ENCODE results near the gene GALNT7. TPM values are rescaled to one million over a fixed set of nuclear protein-coding genes. Genes with fewer than 3 reads are reported as not detected.

The GALNT7 gene
- polyA plus RNA-seq, 1 of the 3 experiments (the other 2 are of a cell fraction), result 14.8 TPM

- Histone ChIP-seq H3K9ac (no peak overlapping the region), H3K9me3 (no peaks in the 10 kb centered on the region), H2AFZ (ENCODE audit: low read depth) (no peak overlapping the region), H3K27me3 (ENCODE audit: insufficient read depth) (no peaks in the 10 kb centered on the region), H3K4me2 (peak overlapping the region; percentile 2; the same call in 1 of the 2 replicates), H3K36me3 (replicated peaks in 1 of 2; ENCODE audit: control insufficient read depth in 1 of 2, insufficient read depth in 2 of 2, low read length in 1 of 2) (no peaks in the 10 kb centered on the region), H3K4me1 (ENCODE audit: control insufficient read depth in 1 of 2, insufficient read depth in 2 of 2, low read depth in 1 of 2, low read length in 1 of 2) (peaks cover 0 to 44% of the 10 kb centered on the region in 2 experiments; a peak in 3 of 4 replicates), H4K20me1 (ENCODE audit: insufficient read depth) (no peaks in the 10 kb centered on the region; the same call in 1 of the 2 replicates), H3K27ac (ENCODE audit: low read depth in 2 of 2, low read length in 1 of 2) (peak overlapping the region in 1 of 2 experiments; percentile 24; a peak in 1 of 4 replicates), H3K79me2 (ENCODE audit: insufficient read depth) (peaks cover 27% of the 10 kb centered on the region), H3K4me3 (ENCODE audit: low read depth in 2 of 2, low read length in 1 of 2) (no peak overlapping the region), H3F3A (replicated peaks; ENCODE audit: insufficient read depth) (peaks cover 39% of the 10 kb centered on the region), H3K9me2 (no peaks in the 10 kb centered on the region)
- ChIA-PET CTCF (no interaction called here), POLR2A (no interaction called here)
- WGBS (ENCODE audit: low lambda C conversion rate), result 10% methylated on average over 1 of the region's 1 CpG
- no peak for DNase-seq
- TF ChIP-seq USF1 (IDR thresholded peaks at IDR 0.05; ENCODE audit: borderline replicate concordance, low read depth) (peak; percentile 40; the same call in 1 of the 2 replicates), EP300 (IDR thresholded peaks at IDR 0.05; ENCODE audit: borderline replicate concordance in 1 of 2, low read depth in 1 of 2, low read length in 1 of 2) (peak; percentile 10 to 75; a peak in 2 of 4 replicates), YY1 (IDR thresholded peaks at IDR 0.05; ENCODE audit: low read depth) (no peak), FOSL2 (IDR thresholded peaks at IDR 0.05; ENCODE audit: borderline replicate concordance, low read depth) (peak; percentile 87), TCF12 (IDR thresholded peaks at IDR 0.05) (peak; percentile 82; the same call in 1 of the 2 replicates), MXI1 (IDR thresholded peaks at IDR 0.05; ENCODE audit: low read depth, low read length) (no peak), SIN3A (IDR thresholded peaks at IDR 0.05; ENCODE audit: borderline replicate concordance, low read depth, low read length) (peak; percentile 61; the same call in 1 of the 2 replicates), RXRA (IDR thresholded peaks at IDR 0.05; ENCODE audit: borderline replicate concordance, low read depth) (peak; percentile 95), SMC3 (IDR thresholded peaks at IDR 0.05; ENCODE audit: low read depth, low read length) (no peak), FOXM1 (IDR thresholded peaks at IDR 0.05; ENCODE audit: low read depth) (no peak), REST (IDR thresholded peaks at IDR 0.05; ENCODE audit: low read depth, low read length) (peak; percentile 83), USF2 (IDR thresholded peaks at IDR 0.05; ENCODE audit: borderline replicate concordance, low read depth, low read length) (no peak), CTCF (IDR thresholded peaks at IDR 0.05) (no peak), ELF1 (IDR thresholded peaks at IDR 0.05) (no peak), FOXJ3 (CRISPR knock-in tag; IDR thresholded peaks at IDR 0.05) (no peak), RFX5 (IDR thresholded peaks at IDR 0.05; ENCODE audit: low read length) (no peak), GABPA (IDR thresholded peaks at IDR 0.05; ENCODE audit: low read depth) (no peak), ZBTB33 (IDR thresholded peaks at IDR 0.05; ENCODE audit: borderline replicate concordance, low read depth) (no peak), CHD2 (IDR thresholded peaks at IDR 0.05; ENCODE audit: low read length, partially characterized antibody) (no peak), RAD21 (IDR thresholded peaks at IDR 0.05; ENCODE audit: low read length) (no peak), TEAD4 (IDR thresholded peaks at IDR 0.05; ENCODE audit: borderline replicate concordance, insufficient read depth) (peak; percentile 54; the same call in 1 of the 2 replicates), TAF1 (IDR thresholded peaks at IDR 0.05; ENCODE audit: borderline replicate concordance, low read depth, low read length) (no peak), EZH2phosphoT487 (IDR thresholded peaks at IDR 0.05; ENCODE audit: borderline replicate concordance, low read depth) (no peak), GATA2 (CRISPR knock-in tag; IDR thresholded peaks at IDR 0.05) (no peak), RCOR1 (IDR thresholded peaks at IDR 0.05; ENCODE audit: low read length) (no peak)
Measured at GRCh38 chr4:173211838-173212237, 43.2 kb downstream of the GALNT7 start.
